ENCODE measurements around the gene ATP8A2.
A peak's percentile ranks its signal among the peaks of the same experiment; 100 is the strongest.

Gene ATP8A2

DNA sequence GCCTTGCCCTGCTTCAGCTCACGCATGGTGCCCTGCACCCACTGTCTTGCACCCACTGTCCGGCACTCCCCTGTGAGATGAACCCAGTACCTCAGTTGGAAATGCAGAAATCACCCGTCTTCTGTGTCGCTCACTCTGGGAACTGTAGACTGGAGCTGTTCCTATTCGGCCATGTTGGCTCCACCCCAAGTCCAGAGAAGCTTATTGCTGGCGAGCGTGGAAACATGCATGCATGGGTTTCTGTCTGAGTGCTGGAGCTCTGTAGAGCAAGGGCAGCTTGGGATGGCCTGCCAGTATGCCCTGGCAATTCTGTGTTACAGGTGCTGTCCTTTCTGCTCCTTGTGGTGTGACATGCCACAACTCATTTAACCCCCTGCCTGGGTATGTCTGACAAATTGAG is 527.2 kb downstream of the ATP8A2 start:
- H3K9me3 Mint-ChIP-seq (ENCODE audit: low read depth), result peaks cover 4% of the 10 kb centered on the region
- peak overlapping the region; percentile 52 for H3K27ac Mint-ChIP-seq
- H3K4me1 Mint-ChIP-seq (ENCODE audit: low read depth), result peaks cover 24% of the 10 kb centered on the region
- no peaks in the 10 kb centered on the region for H3K36me3 Mint-ChIP-seq
- H3K27me3 Mint-ChIP-seq, result no peaks in the 10 kb centered on the region
- H3K4me3 Mint-ChIP-seq, result peak overlapping the region; percentile 61

GRCh38 chr13:25899464-25899863 is 527.7 kb downstream of the ATP8A2 start:
- Mint-ChIP-seq H3K27me3 (no peaks in the 10 kb centered on the region), H3K4me1 (ENCODE audit: low read depth) (peaks cover 24% of the 10 kb centered on the region), H3K36me3 (no peaks in the 10 kb centered on the region), H3K9me3 (ENCODE audit: low read depth) (peaks cover 4% of the 10 kb centered on the region), H3K4me3 (peak overlapping the region; percentile 61), H3K27ac (peak overlapping the region; percentile 52)

DNA sequence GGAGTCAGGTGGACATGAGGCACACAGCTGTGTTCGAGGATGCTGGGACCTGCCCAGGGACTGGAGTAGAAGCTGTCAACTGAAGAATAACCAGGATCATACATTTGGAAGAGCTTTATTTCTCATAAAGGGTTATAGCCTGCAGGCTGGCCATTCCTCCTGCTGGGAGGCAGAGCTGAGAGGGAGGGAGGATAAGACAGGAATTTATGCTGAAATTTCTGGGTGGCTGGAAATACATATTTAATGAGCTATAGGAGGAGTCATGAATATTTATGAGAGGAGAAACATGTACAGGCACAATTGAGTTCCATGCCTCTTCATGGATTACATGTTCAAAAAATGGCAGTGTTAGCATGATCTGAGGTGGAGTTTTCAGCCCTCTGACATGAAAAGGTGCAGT is 528.2 kb downstream of the ATP8A2 start:
- Mint-ChIP-seq H3K9me3 (ENCODE audit: low read depth) (peaks cover 4% of the 10 kb centered on the region), H3K4me3 (peak overlapping the region; percentile 61), H3K27me3 (no peaks in the 10 kb centered on the region), H3K4me1 (ENCODE audit: low read depth) (peaks cover 24% of the 10 kb centered on the region), H3K36me3 (no peaks in the 10 kb centered on the region), H3K27ac (no peak overlapping the region)

DNA sequence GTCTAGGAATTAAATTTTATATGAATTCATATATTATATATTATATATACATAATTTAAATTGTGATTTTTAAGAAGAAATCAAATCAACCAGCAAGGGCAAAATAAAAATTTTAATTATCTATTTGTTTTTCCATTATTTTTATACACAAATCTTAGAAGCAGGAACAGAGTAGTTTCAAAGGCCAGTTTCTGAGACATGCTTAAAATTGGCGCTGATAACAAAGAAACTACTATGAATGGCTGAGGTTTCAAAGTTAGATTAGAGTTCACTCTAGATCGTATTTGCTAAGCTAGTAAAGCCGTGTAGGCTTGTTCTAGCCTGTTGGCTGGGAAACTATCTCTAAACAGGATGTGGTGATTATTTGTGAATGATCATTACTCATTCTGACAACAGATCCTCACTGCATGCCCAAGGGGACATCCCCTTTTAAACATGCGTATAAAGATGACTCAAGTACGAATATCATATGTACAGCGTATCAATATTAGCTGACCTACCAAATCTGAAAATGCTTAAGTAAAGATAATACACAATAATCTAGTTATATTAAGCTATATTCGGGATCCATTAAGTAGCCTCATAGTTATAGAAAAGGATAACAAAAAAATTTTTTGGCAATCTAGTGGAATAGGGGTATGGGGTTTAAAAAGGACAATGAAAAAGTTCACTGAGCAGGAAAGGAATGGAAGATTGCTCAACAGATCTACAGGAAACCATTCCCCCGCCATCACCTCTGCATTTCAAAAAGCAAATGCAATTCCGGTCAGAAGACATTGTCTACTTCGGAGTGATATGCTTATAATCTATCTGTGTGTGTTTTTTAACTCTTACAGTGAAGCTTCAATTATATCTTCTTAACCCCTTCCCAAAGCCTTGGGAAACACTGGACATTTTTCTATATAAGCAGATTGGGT is 529.9 kb downstream of the ATP8A2 start:
- H3K36me3 Mint-ChIP-seq, result no peaks in the 10 kb centered on the region
- peak overlapping the region; percentile 27 for H3K4me3 Mint-ChIP-seq
- H3K27ac Mint-ChIP-seq, result peak overlapping the region; percentile 55

GRCh38 chr13:25902455-25902854 is 530.7 kb downstream of the ATP8A2 start:
- H3K27me3 Mint-ChIP-seq, result no peaks in the 10 kb centered on the region
- no peaks in the 10 kb centered on the region for H3K9me3 Mint-ChIP-seq (ENCODE audit: low read depth)
- no peaks in the 10 kb centered on the region for H3K36me3 Mint-ChIP-seq
- H3K27ac Mint-ChIP-seq, result peak overlapping the region; percentile 78
- H3K4me3 Mint-ChIP-seq, result no peak overlapping the region
- peaks cover 25% of the 10 kb centered on the region for H3K4me1 Mint-ChIP-seq (ENCODE audit: low read depth)

More for the DNA sequence above, 529.9 kb downstream of the ATP8A2 start:
- Mint-ChIP-seq H3K4me1 (ENCODE audit: low read depth) (peaks cover 24% of the 10 kb centered on the region), H3K9me3 (ENCODE audit: low read depth) (no peaks in the 10 kb centered on the region), H3K27me3 (no peaks in the 10 kb centered on the region)

- Mint-ChIP-seq H3K27me3 (no peaks in the 10 kb centered on the region), H3K27ac (peak overlapping the region; percentile 78), H3K4me1 (ENCODE audit: low read depth) (peaks cover 27% of the 10 kb centered on the region), H3K36me3 (no peaks in the 10 kb centered on the region), H3K4me3 (no peak overlapping the region), H3K9me3 (ENCODE audit: low read depth) (no peaks in the 10 kb centered on the region)
Measured at GRCh38 chr13:25902891-25903341, 531.1 kb downstream of the ATP8A2 start.

DNA sequence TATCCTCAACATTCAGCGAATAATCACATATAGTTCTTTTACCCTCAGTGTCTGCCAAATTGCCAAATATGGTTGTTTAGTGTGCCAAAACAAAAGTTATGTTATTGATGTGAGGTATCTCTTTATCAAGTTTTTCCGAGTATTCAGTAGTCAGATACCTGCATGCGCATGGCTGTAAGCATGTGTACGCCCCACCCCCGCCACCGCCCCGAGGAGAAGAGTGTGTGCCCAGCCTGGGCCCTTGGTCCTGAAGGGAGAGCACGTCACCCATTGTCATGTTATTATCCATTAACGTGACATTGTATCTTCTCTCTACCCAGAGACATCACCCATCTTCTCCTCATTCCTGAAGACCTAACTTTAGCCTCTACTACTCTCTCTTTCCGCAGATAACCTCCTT is 533.1 kb downstream of the ATP8A2 start:
- no peak overlapping the region for H3K27ac Mint-ChIP-seq
- peaks cover 18% of the 10 kb centered on the region for H3K4me1 Mint-ChIP-seq (ENCODE audit: low read depth)

GRCh38 chr13:25905611-25906010 is 533.8 kb downstream of the ATP8A2 start:
- H3K27ac Mint-ChIP-seq, result no peak overlapping the region
- H3K27me3 Mint-ChIP-seq, result no peaks in the 10 kb centered on the region
- H3K4me1 Mint-ChIP-seq (ENCODE audit: low read depth), result peaks cover 10% of the 10 kb centered on the region
- no peak overlapping the region for H3K4me3 Mint-ChIP-seq
- H3K36me3 Mint-ChIP-seq, result no peaks in the 10 kb centered on the region
- no peaks in the 10 kb centered on the region for H3K9me3 Mint-ChIP-seq (ENCODE audit: low read depth)

More for the DNA sequence above, 533.1 kb downstream of the ATP8A2 start:
- Mint-ChIP-seq H3K27me3 (no peaks in the 10 kb centered on the region), H3K4me3 (no peak overlapping the region), H3K9me3 (ENCODE audit: low read depth) (no peaks in the 10 kb centered on the region), H3K36me3 (no peaks in the 10 kb centered on the region)

DNA sequence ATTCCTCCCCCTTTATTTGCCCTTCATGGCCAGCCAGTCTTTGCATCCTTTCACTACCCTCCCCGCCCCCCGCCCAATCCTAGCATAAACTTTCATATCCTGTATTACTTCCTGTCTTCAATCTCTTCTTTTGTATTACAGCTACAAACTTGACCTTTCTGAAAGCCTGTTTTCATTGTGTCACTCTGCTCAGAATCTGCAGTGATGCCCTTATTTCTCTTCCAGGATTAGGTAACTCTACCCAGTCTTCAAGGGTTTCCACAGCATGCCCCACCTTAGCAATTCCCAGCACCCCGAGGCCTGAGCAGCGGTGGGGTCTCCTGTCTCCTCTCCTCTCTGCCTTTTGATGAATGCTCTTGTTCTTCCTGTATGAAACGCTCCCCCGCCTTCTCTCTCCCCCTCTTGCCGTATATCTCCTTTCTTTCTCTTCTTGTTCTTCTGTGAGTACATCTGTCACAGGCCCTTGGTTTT is 534.5 kb downstream of the ATP8A2 start:
- Mint-ChIP-seq H3K9me3 (ENCODE audit: low read depth) (no peaks in the 10 kb centered on the region), H3K4me3 (no peak overlapping the region), H3K27me3 (no peaks in the 10 kb centered on the region), H3K4me1 (ENCODE audit: low read depth) (peaks cover 4% of the 10 kb centered on the region), H3K27ac (no peak overlapping the region), H3K36me3 (no peaks in the 10 kb centered on the region)

GRCh38 chr13:25908366-25908765 is 536.6 kb downstream of the ATP8A2 start:
- no peak overlapping the region for H3K27ac Mint-ChIP-seq
- H3K27me3 Mint-ChIP-seq, result peaks cover 1% of the 10 kb centered on the region
- H3K36me3 Mint-ChIP-seq, result no peaks in the 10 kb centered on the region
- H3K4me1 Mint-ChIP-seq (ENCODE audit: low read depth), result peaks cover 3% of the 10 kb centered on the region
- no peaks in the 10 kb centered on the region for H3K9me3 Mint-ChIP-seq (ENCODE audit: low read depth)
- H3K4me3 Mint-ChIP-seq, result no peak overlapping the region

DNA sequence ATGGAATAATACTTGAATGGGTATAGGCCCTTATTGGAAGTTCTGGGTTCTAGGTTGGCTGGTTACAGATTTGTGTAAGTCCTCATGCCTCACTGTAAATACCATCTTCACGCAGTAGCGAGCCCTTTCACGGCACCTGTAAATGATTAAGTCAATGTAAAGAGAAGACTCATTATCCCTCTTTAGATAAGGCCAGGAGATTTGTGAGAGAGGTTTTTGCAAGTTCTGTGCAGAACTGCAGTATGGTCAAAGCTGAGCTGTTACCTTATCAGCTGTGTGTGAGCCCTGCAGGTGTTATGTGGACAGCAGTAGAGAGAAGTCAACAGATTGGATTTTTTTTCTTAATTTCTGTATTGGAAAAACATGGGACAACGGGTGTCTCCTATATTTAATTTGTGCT is 538.5 kb downstream of the ATP8A2 start:
- Mint-ChIP-seq H3K27me3 (peaks cover 1% of the 10 kb centered on the region), H3K4me1 (ENCODE audit: low read depth) (peaks cover 3% of the 10 kb centered on the region), H3K4me3 (no peak overlapping the region), H3K27ac (no peak overlapping the region), H3K9me3 (ENCODE audit: low read depth) (no peaks in the 10 kb centered on the region), H3K36me3 (no peaks in the 10 kb centered on the region)

- Mint-ChIP-seq H3K9me3 (ENCODE audit: low read depth) (no peaks in the 10 kb centered on the region), H3K4me3 (no peak overlapping the region), H3K36me3 (no peaks in the 10 kb centered on the region), H3K27me3 (peaks cover 1% of the 10 kb centered on the region), H3K27ac (no peak overlapping the region), H3K4me1 (ENCODE audit: low read depth) (peaks cover 3% of the 10 kb centered on the region)
Measured at GRCh38 chr13:25910991-25911419, 539.2 kb downstream of the ATP8A2 start.

DNA sequence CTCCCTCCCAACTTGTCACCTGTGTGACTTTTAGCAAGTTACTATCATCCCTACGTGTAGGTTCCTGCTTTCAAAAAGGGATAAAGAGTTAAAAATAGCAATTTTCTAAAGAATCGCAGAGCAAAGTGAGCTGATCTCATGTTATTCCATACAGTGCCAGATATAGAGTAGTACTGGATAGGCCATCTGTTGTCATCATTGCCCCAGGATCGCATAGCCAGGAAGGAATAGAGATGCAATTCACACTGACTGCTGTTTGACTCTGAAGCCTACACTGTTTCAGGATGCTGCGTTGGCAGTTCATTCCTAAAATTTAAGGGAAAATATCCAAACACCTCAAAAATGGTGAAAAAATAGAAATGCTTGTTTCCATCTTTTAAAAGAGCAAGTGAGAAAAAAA is 541.2 kb downstream of the ATP8A2 start:
- Mint-ChIP-seq H3K4me1 (ENCODE audit: low read depth) (no peaks in the 10 kb centered on the region), H3K4me3 (no peak overlapping the region), H3K27ac (no peak overlapping the region)

DNA sequence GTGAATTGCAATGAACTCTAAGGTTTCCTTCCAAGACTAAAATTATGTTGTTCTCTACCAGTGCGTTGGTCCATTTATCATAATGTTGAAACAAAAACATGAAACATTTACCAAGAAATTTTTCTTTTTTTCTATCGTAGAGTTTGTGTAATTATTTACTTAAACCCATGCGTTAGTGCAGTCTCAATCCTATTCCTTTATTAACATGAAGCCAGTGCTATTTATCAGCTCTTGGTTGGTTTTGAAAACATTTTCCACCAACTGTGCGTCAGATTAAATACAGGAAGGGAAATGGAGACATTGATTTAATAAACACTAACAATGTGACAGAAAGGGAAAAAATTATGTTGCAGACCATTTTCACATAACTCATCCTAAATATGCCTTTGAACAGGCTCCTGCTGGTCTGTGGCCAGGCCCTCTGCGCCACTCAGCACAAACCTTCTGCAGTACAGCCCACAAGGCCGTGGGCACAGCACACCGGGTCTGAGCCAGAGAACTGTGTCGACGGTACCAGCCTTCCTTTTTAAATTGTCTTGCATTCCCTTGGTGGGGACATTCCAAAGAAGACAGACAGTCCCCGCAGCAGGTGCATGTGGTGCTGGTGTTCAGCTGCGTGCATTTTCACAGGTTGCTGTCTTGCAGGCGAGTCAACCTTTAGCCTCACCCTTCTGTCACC is 544.2 kb downstream of the ATP8A2 start:
- Mint-ChIP-seq H3K9me3 (ENCODE audit: low read depth) (no peaks in the 10 kb centered on the region), H3K4me3 (no peak overlapping the region), H3K4me1 (ENCODE audit: low read depth) (peaks cover 5% of the 10 kb centered on the region), H3K27ac (no peak overlapping the region), H3K27me3 (peaks cover 1% of the 10 kb centered on the region), H3K36me3 (no peaks in the 10 kb centered on the region)

More for the DNA sequence above, 541.2 kb downstream of the ATP8A2 start:
- peaks cover 1% of the 10 kb centered on the region for H3K27me3 Mint-ChIP-seq
- H3K36me3 Mint-ChIP-seq, result no peaks in the 10 kb centered on the region
- no peaks in the 10 kb centered on the region for H3K9me3 Mint-ChIP-seq (ENCODE audit: low read depth)

GRCh38 chr13:25920277-25920676 is 548.5 kb downstream of the ATP8A2 start:
- Mint-ChIP-seq H3K27me3 (no peaks in the 10 kb centered on the region), H3K4me1 (ENCODE audit: low read depth) (peaks cover 5% of the 10 kb centered on the region), H3K4me3 (peak overlapping the region; percentile 8), H3K27ac (no peak overlapping the region), H3K36me3 (no peaks in the 10 kb centered on the region), H3K9me3 (ENCODE audit: low read depth) (no peaks in the 10 kb centered on the region)

All from activated naive CD8-positive, alpha-beta T cell (primary cell).